IMR-90 (cell line): ENCODE results near the gene S100A3. TPM values are rescaled to one million over a fixed set of nuclear protein-coding genes. Genes with fewer than 3 reads are reported as not detected.

Experiments
- ATAC-seq: fragments of 200-7000 bp; cut with Tn5 transposase; 2 replicates; pipeline ENCODE4 v1.9.1; 2020; ENCODE audit warnings: low read depth, mild to moderate bottlenecking, moderate library complexity
- BruUV-seq: library from RNA; stranded (reverse); fragments of 400-500 nt; replicated peaks from 2 replicates; lab custom pipeline; 2021; lab: Mats Ljungman, UMichigan
- CTCF ChIA-PET: fragments of 300-600 bp; formaldehyde crosslinking; extraction: SDS; loops from one replicate; lab custom pipeline; 2021; ENCODE audit warnings: antibody characterized with exemption; lab: Yijun Ruan, JAX
- POLR2A ChIA-PET: fragments of 300-600 bp; sonication (Branson Sonifier 250); formaldehyde crosslinking; loops from one replicate; lab custom pipeline; 2022; ENCODE audit warnings: antibody characterized with exemption; ENCODE audit not compliant: unreplicated experiment; lab: Charles Lee
- DNase-seq: peaks from one replicate; pipeline ENCODE4 v3.0.0; 2013
- H2AFZ ChIP-seq: replicated peaks from 2 replicates; pipeline ENCODE3; 2013; ENCODE audit warnings: low read length, mild to moderate bottlenecking; ENCODE audit not compliant: poor library complexity
- H2AK5ac ChIP-seq: 2 replicates; pipeline ENCODE4 v1.6.1; 2013; ENCODE audit warnings: low read depth, low read length, inconsistent platforms
- H2AK9ac ChIP-seq: replicated peaks from 2 replicates; pipeline ENCODE3; 2013; ENCODE audit warnings: mild to moderate bottlenecking, low read depth, low read length, moderate library complexity; ENCODE audit not compliant: poor library complexity
- H2BK120ac ChIP-seq: 2 replicates; pipeline ENCODE4 v1.6.1; 2013; ENCODE audit warnings: low read depth, low read length, inconsistent platforms
- H2BK15ac ChIP-seq: 3 replicates; pipeline ENCODE4 v1.6.1; 2013; ENCODE audit warnings: low read depth, low read length, inconsistent platforms
- H2BK20ac ChIP-seq: 2 replicates; pipeline ENCODE4 v1.6.1; 2013; ENCODE audit warnings: low read depth, mild to moderate bottlenecking, inconsistent platforms, low read length, moderate library complexity
- H2BK5ac ChIP-seq: 2 replicates; pipeline ENCODE4 v1.6.1; 2013; ENCODE audit warnings: mild to moderate bottlenecking, low read depth, low read length, inconsistent platforms; ENCODE audit not compliant: poor library complexity, severe bottlenecking
- H3K14ac ChIP-seq: replicated peaks from 2 replicates; pipeline ENCODE4 v1.6.1; 2013; ENCODE audit warnings: low read depth, low read length, inconsistent platforms
- H3K18ac ChIP-seq: 2 replicates; pipeline ENCODE4 v1.6.1; 2013; ENCODE audit warnings: low read depth, low read length, control low read depth
- H3K23ac ChIP-seq: 2 replicates; pipeline ENCODE4 v1.6.1; 2013; ENCODE audit warnings: low read depth, low read length, inconsistent platforms
- H3K27ac ChIP-seq: 2 replicates; pipeline ENCODE4 v1.5.1; 2013; ENCODE audit warnings: mild to moderate bottlenecking, control low read depth, low read length; ENCODE audit not compliant: insufficient read depth
- H3K27me3 ChIP-seq: 2 replicates; pipeline ENCODE4 v1.6.1; 2013; ENCODE audit warnings: low read length; ENCODE audit not compliant: control insufficient read depth, insufficient read depth
- H3K36me3 ChIP-seq: 2 replicates; pipeline ENCODE4 v1.6.1; 2013; ENCODE audit warnings: low read length, mixed read lengths; ENCODE audit not compliant: control insufficient read depth, insufficient read depth
- H3K4ac ChIP-seq: 2 replicates; pipeline ENCODE4 v1.6.1; 2013; ENCODE audit warnings: low read depth, low read length, inconsistent platforms
- H3K4me1 ChIP-seq: 2 replicates; pipeline ENCODE4 v1.6.1; 2013; ENCODE audit warnings: low read length, mixed read lengths; ENCODE audit not compliant: control insufficient read depth, insufficient read depth
- H3K4me2 ChIP-seq: 2 replicates; pipeline ENCODE4 v1.6.1; 2013; ENCODE audit warnings: low read depth, mild to moderate bottlenecking, control low read depth, low read length, moderate library complexity
- H3K4me3 ChIP-seq: 2 replicates; pipeline ENCODE4 v1.5.1; 2013; ENCODE audit warnings: low read depth, mild to moderate bottlenecking, control low read depth, low read length, moderate library complexity; ENCODE audit not compliant: insufficient read depth
- H3K56ac ChIP-seq: 2 replicates; pipeline ENCODE4 v1.6.1; 2013; ENCODE audit warnings: low read length, inconsistent platforms; ENCODE audit not compliant: insufficient read depth; ENCODE audit errors: extremely low read depth
- H3K79me1 ChIP-seq, 2 experiments: 2 replicates each; pipeline ENCODE4 v1.6.1; 2013; ENCODE audit warnings: low read length in 2 of 2, inconsistent platforms in 1 of 2, low read depth in 1 of 2
- H3K9ac ChIP-seq: 2 replicates; pipeline ENCODE4 v1.6.1; 2013; ENCODE audit warnings: low read depth, low read length, control low read depth
- H3K9me1 ChIP-seq: 2 replicates; pipeline ENCODE4 v1.6.1; 2013; ENCODE audit warnings: low read length, inconsistent platforms; ENCODE audit not compliant: insufficient read depth
- H3K9me3 ChIP-seq: 2 replicates; pipeline ENCODE4 v1.6.1; 2013; ENCODE audit warnings: low read length; ENCODE audit not compliant: control insufficient read depth, insufficient read depth
- H4K20me1 ChIP-seq: 2 replicates; pipeline ENCODE4 v1.6.1; 2013; ENCODE audit warnings: low read length, inconsistent platforms; ENCODE audit not compliant: insufficient read depth
- H4K5ac ChIP-seq: 2 replicates; pipeline ENCODE4 v1.6.1; 2013; ENCODE audit warnings: mild to moderate bottlenecking, low read depth, low read length, control low read depth
- H4K8ac ChIP-seq, 2 experiments: 2 replicates each; pipeline ENCODE4 v1.6.1; 2013; ENCODE audit warnings: low read depth in 2 of 2, low read length in 2 of 2, control low read depth in 1 of 2, inconsistent platforms in 1 of 2
- H4K91ac ChIP-seq: 2 replicates; pipeline ENCODE4 v1.6.1; 2013; ENCODE audit warnings: low read depth, low read length, inconsistent platforms; ENCODE audit not compliant: insufficient read depth
- CEBPB ChIP-seq: IDR thresholded peaks from 2 replicates; pipeline ENCODE4 v1.6.1; 2012; ENCODE audit warnings: low read depth, low read length, improper control_type of control experiment
- ELK1 ChIP-seq: fragments of 150-350 bp; IDR thresholded peaks from 2 replicates; pipeline ENCODE4 v1.6.1; 2016; ENCODE audit warnings: low read depth, mild to moderate bottlenecking, low read length, moderate library complexity, borderline replicate concordance
- FOS ChIP-seq: fragments of 150-350 bp; IDR thresholded peaks from 2 replicates; pipeline ENCODE4 v1.6.1; 2016; ENCODE audit warnings: low read depth, low read length
- MAZ ChIP-seq: IDR thresholded peaks from 2 replicates; pipeline ENCODE4 v1.6.1; 2012; ENCODE audit warnings: low read depth, mild to moderate bottlenecking, low read length, improper control_type of control experiment, moderate library complexity, borderline replicate concordance
- MXI1 ChIP-seq: IDR thresholded peaks from 2 replicates; pipeline ENCODE4 v1.6.1; 2012; ENCODE audit warnings: low read depth, mild to moderate bottlenecking, low read length, moderate library complexity, borderline replicate concordance
- NFE2L2 ChIP-seq: fragments of 150-350 bp; IDR thresholded peaks from 2 replicates; pipeline ENCODE4 v1.6.1; 2016; ENCODE audit warnings: low read depth, mild to moderate bottlenecking, low read length
- POLR2A ChIP-seq: IDR thresholded peaks from 2 replicates; pipeline ENCODE4 v1.6.1; 2012; ENCODE audit warnings: mild to moderate bottlenecking, low read depth, low read length
- RAD21 ChIP-seq: IDR thresholded peaks from 2 replicates; pipeline ENCODE4 v1.6.1; 2012; ENCODE audit warnings: low read length, improper control_type of control experiment
- RFX5 ChIP-seq: IDR thresholded peaks from 2 replicates; pipeline ENCODE4 v1.8.0; 2012; ENCODE audit warnings: low read depth, mild to moderate bottlenecking, low read length, moderate library complexity
- USF2 ChIP-seq: fragments of 150-350 bp; IDR thresholded peaks from 2 replicates; pipeline ENCODE4 v1.6.1; 2017; ENCODE audit warnings: mild to moderate bottlenecking, antibody characterized with exemption, low read length, low read depth
- WGBS, 2 experiments: methylation state at CpG; one replicate each; pipeline versions ENCODE4 v1.1.5 to v1.1.7; 2013; ENCODE audit warnings: missing lambda C conversion rate in 2 of 2; ENCODE audit not compliant: insufficient read length in 1 of 2; ENCODE audit errors: extremely low coverage in 2 of 2; 5-methylcytosine and 5-hydroxymethylcytosine counted together
- dilution Hi-C: fragments of 300-500 bp; cut with HindIII; formaldehyde crosslinking; loops from one replicate; pipeline ENCODE4 v1.14.3; 2018; ENCODE audit warnings: low sequenced_read_pairs; ENCODE audit not compliant: unreplicated experiment
- in situ Hi-C: fragments of 300-500 bp; cut with MboI; formaldehyde crosslinking; loops from 3 replicates; pipeline ENCODE4 v1.14.3; 2019; ENCODE audit warnings: low sequenced_read_pairs, inconsistent platforms, mixed read lengths
- intact Hi-C: fragments of 100-400 bp; cut with micrococcal nuclease; formaldehyde crosslinking; loops from 2 replicates; pipeline ENCODE4 v1.10.0; 2022
- polyA plus RNA-seq, 3 experiments: library from polyadenylated mRNA; depleted of rRNA; stranded (reverse); fragments of >200 nt; gene quantifications; 2 replicates each; pipeline ENCODE4 v1.2.3, GENCODE V29; 2012; ENCODE audit warnings: low replicate concordance in 1 of 3
- total RNA-seq: library from RNA; depleted of rRNA; stranded (reverse); fragments of >200 nt; gene quantifications from 2 replicates; pipeline ENCODE4 v1.2.3, GENCODE V29; 2012

The S100A3 gene
- total and polyA plus RNA-seq, 2 of the 4 experiments (the other 2 are of a cell fraction), result 2.9 to 4.5 TPM

GRCh38 chr1:153550827-153551500 lies 1.9 kb upstream of the S100A3 start (continued):
- TF ChIP-seq ELK1, result no peak

- 92% methylated on average over 2 of the region's 4 CpGs; no CpG with 5 or more reads in 1 of the 2 experiments for WGBS, 2 experiments
- peak overlapping the region; percentile 43 to 87; a peak in 2 of 4 replicates for H4K8ac ChIP-seq
- dilution Hi-C loops, result no loop called here
- H2AK5ac ChIP-seq, result peak overlapping the region; percentile 96
- H2AK9ac ChIP-seq, result peak overlapping the region; percentile 96
- ChIA-PET POLR2A (interaction anchor here (1.6 kb wide), 1 partner anchor 15 kb away, joined by 14 read pairs; the partner anchor contains the start of gene S100A6), CTCF (interaction anchor here (1.2 kb wide), 1 partner anchor 18 kb away, joined by 4 read pairs; no protein-coding TSS in a partner anchor)
- ATAC-seq (no peak), DNase-seq (no peak)
- H3K4me1 ChIP-seq, result peaks cover 42% of the 10 kb centered on the region
- H2BK120ac ChIP-seq, result peak overlapping the region; percentile 97
- no peak overlapping the region for H3K4me2 ChIP-seq
- peak overlapping the region; percentile 42 for H2BK5ac ChIP-seq
- 0 out of 2 replicates have a peak overlapping the region, but pooled peaks have one; percentile 55 for H3K23ac ChIP-seq
- peaks cover 0 to 27% of the 10 kb centered on the region in 2 experiments; a peak in 3 of 4 replicates for H3K79me1 ChIP-seq
- H3K9ac ChIP-seq, result no peak overlapping the region
- no peaks in the 10 kb centered on the region for H3K36me3 ChIP-seq
- peak overlapping the region; percentile 90; the same call in 2 of the 3 replicates for H2BK15ac ChIP-seq
- no peaks in the 10 kb centered on the region for H3K9me3 ChIP-seq
- H2AFZ ChIP-seq, result peak overlapping the region; percentile 77
- no peak overlapping the region for H3K56ac ChIP-seq
- no peaks in the 10 kb centered on the region for H3K27me3 ChIP-seq
- peak overlapping the region; percentile 93 for H4K91ac ChIP-seq
- peak overlapping the region; percentile 35 for H3K14ac ChIP-seq
- H4K20me1 ChIP-seq, result no peaks in the 10 kb centered on the region
- peak overlapping the region; percentile 94 for H2BK20ac ChIP-seq
- H3K9me1 ChIP-seq, result peaks cover 59% of the 10 kb centered on the region
- in situ Hi-C loops, result no loop called here
- BruUV-seq, result no TSS peak
- H3K4ac ChIP-seq, result peak overlapping the region; percentile 96
- H3K4me3 ChIP-seq, result no peak overlapping the region
- no peak overlapping the region for H3K18ac ChIP-seq
- intact Hi-C loops, result no loop called here
- no peak overlapping the region for H3K27ac ChIP-seq
- H4K5ac ChIP-seq, result no peak overlapping the region
- TF ChIP-seq MAZ (no peak), ELK1 (no peak), RAD21 (no peak), NFE2L2 (no peak), CEBPB (no peak), USF2 (no peak), POLR2A (no peak), RFX5 (no peak), MXI1 (no peak), FOS (no peak)
These were observed 1.3 kb upstream of the S100A3 start for GRCh38 chr1:153550398-153550758.
